Measurements from ENCODE around the gene TMEM51.

The TMEM51 gene

DNA sequence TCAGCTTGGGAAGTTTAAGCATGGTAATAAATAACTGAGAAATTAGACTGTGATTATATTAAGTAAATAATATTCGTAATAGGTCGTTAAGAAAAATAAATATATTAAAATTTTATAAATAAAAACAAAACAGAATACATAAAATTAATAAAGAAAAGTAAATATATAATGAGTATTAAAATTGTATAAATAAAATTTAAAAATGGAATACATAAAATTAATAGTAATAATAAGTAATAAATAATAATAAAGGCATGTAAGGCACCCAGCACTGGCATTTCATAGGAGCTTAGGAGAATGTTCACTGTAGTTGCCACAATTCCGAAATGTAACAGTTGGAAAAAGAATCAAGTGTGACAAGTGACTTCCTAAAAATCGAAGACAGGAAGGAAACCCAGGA lies 47.7 kb downstream of the TMEM51 start:
- no peak for DNase-seq (ENCODE audit: low read depth)
- H3K4me3 ChIP-seq (ENCODE audit: low read depth, low read length), result no peak overlapping the region
- TF ChIP-seq, protein P1, sequence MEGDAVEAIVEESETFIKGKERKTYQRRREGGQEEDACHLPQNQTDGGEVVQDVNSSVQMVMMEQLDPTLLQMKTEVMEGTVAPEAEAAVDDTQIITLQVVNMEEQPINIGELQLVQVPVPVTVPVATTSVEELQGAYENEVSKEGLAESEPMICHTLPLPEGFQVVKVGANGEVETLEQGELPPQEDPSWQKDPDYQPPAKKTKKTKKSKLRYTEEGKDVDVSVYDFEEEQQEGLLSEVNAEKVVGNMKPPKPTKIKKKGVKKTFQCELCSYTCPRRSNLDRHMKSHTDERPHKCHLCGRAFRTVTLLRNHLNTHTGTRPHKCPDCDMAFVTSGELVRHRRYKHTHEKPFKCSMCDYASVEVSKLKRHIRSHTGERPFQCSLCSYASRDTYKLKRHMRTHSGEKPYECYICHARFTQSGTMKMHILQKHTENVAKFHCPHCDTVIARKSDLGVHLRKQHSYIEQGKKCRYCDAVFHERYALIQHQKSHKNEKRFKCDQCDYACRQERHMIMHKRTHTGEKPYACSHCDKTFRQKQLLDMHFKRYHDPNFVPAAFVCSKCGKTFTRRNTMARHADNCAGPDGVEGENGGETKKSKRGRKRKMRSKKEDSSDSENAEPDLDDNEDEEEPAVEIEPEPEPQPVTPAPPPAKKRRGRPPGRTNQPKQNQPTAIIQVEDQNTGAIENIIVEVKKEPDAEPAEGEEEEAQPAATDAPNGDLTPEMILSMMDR (IDR thresholded peaks at IDR 0.05; ENCODE audit: low read depth, low read length, missing control alignments), result no peak

DNA sequence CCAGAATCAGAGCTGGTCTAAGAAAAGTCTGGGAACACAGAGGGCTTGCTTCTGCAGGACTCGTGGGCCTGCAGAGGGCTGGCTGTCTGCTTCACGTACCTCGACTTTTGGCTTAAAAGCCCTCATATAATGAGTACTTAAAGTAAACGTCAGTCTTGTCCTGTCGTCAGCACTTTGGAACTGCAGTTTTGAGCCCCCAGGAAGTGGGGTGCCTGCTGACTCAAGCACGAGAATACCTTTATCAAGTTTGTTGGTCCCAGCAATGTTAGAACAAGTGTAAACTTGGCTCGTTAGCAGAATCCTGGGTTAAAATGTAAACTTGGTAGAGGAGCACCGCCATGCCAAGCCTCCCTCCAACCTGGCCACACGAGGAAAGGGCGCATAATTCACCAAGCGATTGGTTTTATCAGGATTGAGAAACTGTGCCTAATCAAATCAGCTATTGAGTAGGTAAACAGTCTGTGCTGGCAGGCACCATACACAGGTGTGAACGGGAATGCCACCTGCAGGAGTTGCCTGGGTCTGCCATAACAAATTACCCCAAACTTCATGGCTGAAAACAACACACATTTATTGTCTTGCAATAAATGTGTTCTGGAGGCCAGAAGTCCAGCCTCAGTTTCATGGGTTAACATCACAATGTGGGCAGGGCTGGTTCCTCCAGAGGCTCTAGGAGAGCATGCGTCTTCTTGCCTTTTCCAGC lies 48.5 kb downstream of the TMEM51 start:
- no peak overlapping the region for H3K4me3 ChIP-seq (ENCODE audit: low read depth, low read length)
- TF ChIP-seq, protein P1 (IDR thresholded peaks at IDR 0.05; ENCODE audit: low read depth, low read length, missing control alignments), result no peak
- DNase-seq (ENCODE audit: low read depth), result no peak

DNA sequence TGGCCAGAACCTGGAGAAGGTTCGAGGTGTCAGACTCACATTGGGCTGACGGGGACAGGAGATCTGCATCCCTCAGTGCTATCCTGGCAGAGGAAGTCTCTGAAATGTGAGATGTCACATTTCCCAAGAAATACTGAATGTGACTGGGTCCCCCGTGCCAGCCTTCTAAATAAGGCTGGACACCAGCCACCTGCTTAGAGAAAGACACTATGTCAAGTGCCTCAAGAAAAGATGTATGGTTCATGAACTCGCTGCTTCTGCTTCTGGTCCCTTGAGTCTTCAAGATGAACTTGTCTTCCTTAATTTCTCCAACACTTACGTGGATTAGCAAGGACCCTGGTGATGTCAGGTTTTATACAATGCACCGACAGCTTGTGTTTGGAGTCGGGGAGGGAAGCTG lies 51.4 kb downstream of the TMEM51 start:
- no peak overlapping the region for H3K4me3 ChIP-seq (ENCODE audit: low read depth, low read length)
- TF ChIP-seq, protein P1 (IDR thresholded peaks at IDR 0.05; ENCODE audit: low read depth, low read length, missing control alignments), result no peak
- no peak for DNase-seq (ENCODE audit: low read depth)

DNA sequence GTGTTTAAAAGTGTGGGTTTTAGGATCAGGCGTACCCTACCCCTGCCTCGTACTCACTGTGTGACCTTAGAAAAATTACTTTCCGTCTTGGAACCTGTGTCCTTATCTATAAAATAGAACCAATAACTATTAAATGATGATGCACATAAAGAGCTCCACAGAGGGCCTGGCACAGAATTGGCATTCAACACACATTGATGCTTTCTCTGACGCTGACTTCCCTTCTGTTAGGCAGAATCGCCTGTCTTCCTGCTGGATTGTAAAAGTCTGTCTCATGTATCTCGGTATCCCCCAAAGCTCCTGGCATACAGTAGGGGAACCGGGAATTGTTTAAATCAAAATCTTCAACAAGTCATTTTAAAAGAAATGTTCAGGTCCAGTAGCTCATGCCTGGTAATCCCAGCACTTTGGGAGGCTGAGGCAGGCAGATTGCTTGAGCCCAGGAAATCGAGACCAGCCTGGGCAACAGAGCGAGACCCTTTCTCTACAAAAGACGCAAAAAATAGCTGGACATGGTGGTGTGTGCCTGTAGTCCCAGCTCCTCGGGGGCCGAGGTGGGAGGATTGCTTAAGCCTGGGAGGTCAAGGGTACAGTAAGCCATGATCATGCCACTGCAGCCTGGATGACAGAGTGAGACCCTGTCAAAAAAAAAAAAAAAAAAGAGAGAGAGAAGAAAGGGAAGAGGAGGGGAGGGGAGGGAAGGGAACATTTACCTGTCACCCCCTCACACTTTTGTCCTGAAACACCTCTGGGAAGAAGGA lies 52.2 kb downstream of the TMEM51 start:
- H3K4me3 ChIP-seq (ENCODE audit: low read depth, low read length), result no peak overlapping the region
- DNase-seq (ENCODE audit: low read depth), result no peak
- TF ChIP-seq, protein P1 (IDR thresholded peaks at IDR 0.05; ENCODE audit: low read depth, low read length, missing control alignments), result no peak

DNA sequence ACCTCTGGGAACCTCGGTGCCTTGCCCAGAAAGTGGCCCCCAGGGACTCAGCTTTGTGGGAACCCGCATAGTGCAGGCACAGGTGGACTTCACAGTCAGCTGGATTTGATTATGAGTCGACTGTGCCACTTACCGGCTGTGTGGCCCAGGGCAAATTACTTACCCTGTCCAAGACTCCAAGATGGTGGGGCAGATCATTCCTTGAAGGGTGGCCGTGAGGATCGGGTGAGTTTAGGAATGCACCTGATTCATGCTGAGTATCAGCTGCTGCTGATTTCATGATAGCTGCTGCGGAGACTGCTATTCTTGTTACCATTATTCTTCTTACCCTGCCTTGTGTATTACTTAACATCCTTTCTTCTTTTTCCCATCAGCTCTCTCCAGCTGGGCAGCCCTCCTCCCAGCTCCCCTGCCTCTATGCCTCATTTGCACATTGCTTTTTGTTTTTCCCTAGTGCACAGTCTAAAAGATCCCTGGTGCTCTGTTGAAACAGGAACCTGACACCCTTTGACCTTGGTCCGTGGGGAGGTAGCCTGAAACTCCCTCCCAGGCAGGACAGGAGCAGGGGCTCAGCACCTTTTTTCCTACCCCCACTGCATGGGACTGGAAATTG lies 53.0 kb downstream of the TMEM51 start:
- TF ChIP-seq, protein P1 (IDR thresholded peaks at IDR 0.05; ENCODE audit: low read depth, low read length, missing control alignments), result no peak
- DNase-seq (ENCODE audit: low read depth), result no peak
- H3K4me3 ChIP-seq (ENCODE audit: low read depth, low read length), result no peak overlapping the region

DNA sequence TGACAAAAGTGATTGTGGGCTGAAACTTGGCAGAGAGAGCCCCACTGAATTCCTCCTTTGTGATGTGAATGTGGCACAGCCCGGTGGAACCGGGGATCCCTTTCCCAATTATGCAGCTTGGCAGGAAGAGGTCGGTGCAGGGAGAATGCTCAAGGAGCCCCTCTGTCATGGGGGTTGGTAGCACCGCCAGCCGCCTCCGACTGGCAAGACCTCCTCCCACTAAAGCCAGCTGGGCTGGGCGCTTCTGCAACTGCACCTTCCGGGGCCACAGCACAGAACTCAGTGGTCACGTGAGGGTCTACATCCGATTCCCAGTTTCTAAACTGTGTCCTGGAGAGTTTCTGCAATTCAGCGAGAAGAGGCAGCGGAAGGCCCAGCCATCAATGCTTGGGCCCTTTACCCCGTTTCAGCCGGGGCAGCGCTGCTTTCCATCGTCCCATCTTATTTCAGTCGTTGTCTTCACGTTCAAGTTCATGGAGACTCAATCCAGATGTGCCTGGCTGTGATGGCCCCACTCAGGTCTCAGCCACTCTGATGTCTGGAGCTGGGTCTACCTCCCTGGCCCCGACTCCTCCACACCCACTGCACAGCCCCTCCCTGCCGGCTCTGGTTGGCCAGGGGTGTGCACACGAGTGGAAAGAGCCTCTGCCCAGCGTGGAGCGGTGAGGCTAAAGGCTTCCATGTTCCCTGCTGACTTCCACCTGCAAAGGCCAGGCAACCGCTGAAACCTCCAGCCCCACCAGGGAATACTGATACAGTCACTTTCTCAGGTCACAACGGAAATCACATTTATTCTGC lies 53.7 kb downstream of the TMEM51 start:
- DNase-seq (ENCODE audit: low read depth), result no peak
- no peak overlapping the region for H3K4me3 ChIP-seq (ENCODE audit: low read depth, low read length)
- TF ChIP-seq, protein P1 (IDR thresholded peaks at IDR 0.05; ENCODE audit: low read depth, low read length, missing control alignments), result no peak

Measured in GM12864 (cell line).